Measurements from ENCODE around the gene THADA.

The THADA gene

DNA sequence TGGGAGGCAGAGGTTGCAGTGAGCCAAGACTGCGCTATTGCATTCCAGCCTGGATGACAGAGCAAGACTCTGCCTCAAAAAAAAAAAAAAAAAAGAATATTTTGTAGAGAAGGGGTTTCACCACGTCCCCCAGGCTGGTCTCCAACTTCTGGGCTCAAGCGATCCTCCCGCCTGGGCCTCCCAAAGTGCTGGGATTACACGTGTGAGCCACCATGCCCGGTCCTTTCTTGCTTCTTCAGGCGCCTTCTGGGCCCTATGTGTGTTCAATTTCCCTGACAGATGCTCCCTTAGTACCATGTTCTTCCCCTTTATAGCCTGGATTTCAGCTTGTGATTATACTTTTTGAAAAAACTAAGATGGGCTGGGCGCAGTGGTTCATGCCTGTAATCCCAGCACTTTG is 379.2 kb downstream of the THADA start:
- no peak for DNase-seq

DNA sequence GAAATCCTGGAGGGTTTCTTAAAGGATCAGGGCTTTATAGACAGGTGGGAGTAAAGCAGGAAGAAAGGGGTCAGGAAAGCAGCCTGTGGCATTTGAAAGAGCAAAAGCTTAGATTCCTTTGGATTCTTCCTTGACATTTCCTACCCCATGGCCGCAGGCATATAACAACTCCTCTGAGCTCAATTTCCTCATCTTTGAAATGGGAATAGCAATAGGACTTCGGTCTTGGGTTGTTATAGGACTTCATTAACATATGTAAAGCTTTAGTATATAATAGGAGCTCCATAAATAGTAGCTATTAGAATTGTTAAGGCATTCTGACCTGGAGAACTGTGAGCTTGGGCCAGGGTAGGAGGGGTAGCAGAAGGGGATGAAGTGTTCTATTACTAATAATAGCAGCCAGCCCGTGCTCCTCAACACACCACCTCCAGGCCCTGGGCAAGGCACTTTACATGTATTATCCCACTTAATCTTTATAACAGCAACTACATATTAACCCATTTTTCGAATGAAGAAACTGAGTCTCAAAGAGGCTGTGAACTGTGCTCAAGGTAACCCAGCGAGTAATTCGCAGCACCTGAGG is 380.1 kb downstream of the THADA start:
- DNase-seq: no peak

DNA sequence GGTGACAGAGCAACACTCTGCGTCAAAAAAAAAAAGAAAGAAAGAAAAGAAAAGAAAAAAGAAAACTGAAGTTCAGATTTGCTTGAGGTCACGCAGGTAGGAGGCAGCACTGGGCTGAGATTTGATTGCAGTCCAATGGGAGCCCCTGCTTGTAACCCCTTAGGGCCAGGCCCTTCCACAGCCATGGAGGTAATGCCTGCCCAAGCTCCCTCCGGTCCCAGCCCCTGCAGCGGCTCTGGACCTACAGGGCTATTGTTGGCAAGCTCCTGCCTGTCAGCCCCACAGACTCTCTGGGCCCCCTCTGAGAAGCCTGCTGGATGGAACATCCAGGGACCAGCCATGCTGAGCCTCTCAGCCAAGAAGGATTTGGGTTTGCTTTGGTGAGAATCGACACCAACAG is 381.6 kb downstream of the THADA start:
- no peak for DNase-seq

DNA sequence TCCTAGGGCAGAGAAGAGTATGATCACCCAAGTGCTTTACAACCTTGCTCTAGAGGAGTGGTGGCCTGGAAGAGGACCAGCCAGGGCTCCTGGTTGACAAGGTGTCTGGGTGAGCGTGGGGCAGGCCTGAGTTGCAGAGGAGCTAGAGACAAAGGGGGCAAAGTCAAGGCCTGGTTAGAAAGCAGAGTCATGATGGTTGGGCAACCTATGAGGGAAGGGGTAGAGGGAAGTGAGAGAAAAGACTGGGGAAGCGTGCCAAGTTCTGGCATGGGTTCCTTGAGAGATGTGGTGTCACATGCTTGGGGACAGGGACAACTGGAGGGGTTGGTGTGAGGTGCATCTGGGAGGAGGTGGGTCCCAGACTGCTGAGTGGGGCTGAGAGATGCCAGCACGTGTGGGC is 382.9 kb downstream of the THADA start:
- DNase-seq: no peak

DNA sequence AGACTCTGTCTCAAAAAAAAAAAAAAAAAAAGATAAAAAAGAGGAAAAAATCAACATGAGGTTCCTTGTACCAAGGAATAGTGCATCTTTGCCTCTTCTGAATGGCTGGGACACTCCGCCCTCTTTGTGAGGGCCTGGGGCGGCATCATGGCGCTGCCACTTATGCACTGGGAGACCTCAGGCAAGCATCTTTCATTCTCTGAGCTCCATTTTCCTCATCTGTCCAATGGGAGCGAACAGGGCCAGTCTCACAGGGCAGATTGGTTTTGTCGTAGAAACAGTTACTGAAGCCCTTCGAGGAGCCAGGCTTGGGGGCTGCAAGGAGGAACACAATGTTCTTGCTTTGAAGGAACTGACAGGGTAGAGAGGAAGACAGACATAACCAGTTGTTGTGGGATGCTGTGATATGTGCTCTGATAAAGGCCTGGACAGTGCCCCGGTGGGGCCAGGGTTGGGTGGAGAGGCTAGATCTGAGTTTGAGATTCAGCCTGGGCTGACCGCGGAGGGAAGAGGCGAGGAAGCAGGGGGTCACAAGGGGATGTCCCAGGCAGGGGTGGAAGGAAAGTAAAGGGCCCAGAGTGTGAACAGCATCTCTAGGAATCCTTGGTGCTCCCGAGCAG is 383.5 kb downstream of the THADA start:
- no peak for DNase-seq

DNA sequence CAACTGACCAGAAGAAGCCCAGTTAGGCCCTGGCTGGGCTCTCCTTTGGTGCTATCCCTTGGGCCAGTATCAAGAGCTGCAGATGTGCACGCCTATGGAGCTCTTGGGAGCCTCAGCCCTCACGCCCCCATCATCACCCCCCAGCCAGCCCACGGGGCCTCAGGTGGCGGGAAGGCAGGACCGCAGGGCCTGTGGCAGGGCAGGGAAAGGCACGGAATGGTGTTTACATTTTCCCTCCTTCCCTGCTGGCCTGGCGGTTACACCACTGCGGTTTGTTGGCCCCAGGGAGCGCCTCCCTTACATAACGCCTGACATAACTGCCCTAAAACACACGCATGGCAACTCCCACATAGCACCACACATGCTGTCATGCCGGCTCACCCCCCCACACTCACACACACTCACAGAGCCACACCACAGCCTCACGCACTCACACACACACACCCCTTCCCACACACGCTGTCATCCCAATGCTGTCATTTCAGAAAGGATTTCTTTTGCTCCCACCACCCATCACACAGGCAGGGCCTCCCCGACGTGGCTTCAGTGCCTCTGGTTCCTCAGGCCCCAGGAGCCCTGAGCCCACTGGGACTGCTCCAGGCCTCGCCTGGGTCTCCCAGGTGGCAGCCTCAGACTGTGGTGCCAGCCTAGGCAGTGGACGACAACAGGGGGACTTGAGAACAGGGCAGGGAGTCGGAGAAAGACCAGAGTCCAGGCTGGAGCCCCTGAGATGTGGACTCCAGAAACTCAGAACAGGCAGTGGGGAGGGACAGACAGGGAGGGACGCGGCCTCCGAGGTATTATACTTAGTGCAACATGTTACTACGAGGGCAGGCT is 385.2 kb downstream of the THADA start:
- no peak for DNase-seq

DNA sequence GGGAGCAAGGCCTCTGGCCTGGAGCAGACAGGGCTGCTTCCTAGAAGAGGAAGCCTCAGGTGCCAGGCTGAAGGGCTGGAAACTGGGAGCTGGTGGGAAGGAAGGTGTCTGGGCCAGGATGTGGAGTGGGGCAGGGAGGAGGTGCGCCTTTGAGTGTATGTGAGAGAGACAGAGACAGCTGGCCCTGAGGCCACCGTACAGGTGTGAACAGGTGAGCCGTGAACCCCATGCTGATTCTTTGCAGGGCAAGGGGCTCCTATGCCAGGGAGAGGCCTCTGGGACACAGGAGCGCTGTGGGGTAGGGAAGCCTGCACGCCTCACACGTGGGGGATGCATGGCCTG is 385.7 kb downstream of the THADA start:
- no peak for DNase-seq

DNA sequence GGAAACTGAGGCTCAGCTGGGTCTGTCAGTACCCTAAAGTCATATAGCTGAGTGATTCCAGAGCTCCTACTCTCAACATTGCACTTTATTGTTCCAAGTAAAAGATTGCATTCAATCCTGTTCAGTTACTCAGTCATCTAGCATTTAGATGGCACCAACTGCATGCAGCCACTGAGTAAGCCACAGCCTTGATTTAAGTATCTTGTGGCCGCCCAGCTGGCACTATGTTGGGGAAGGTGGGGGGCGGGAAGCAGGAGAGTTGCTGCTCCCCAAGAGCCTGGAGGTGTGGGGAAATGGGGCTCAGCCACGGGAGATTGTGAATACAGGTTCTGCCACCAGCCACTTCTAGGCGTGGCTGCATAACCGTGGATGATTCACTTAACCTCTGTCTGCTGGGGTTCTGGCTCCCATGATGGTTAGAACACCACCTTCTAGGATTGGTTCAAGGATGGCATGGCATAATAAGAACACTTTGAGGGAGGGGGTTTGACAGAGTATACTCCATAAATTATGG is 386.6 kb downstream of the THADA start:
- DNase-seq: no peak

DNA sequence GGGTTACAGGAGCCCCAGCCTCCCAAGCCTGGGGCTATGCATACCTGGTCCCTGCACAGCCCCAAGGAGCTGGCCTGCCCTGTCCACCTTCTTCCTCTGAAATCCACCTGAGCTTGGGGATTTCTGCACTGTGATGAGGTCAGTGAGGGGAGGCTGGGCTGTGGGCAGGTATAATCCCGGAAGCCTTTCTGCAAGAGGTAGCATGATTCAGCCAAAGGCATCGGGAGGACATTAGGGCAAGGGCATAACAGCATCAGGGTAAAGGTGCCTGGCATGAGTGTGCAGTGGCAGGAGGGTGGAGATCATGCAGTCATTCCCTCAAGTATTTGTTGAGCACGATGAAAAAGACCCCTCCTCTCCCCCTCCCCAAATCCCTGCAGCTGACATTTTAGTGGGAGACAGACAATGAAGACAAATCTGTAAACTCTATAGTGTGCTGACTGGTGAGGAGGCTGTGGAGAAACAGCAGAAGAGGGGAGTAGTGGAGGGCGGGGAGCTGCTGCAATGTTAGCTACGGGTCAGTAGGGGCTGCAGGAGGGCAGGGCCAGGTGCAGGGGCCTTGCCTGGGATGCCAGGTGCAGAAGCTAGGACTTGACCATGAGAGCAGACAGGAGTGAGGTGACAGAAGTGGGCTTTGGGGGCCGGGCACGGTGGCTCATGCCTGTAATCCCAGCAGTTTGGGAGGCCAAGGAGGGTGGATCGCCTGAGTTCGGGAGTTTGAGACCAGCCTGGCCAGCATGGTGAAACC is 388.1 kb downstream of the THADA start:
- DNase-seq: no peak

DNA sequence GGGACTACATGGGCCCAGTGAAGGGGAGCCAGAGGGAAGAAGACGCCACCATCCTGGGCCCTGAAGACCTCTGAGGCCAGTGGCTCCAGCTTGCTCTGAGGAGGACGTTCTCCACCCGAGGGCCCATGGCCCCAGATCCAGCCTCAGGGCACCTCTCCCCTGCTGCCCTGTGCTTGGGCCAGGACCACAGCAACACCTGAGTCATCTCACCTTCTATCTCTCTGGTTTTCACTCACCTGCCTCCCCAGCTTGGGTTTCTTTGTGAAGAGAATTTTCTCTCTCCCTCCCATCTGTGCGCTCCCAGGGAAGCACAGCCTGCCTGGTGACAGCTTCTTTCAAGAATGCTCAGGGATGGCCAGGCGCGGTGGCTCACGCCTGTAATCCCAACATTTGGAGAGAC is 389.2 kb downstream of the THADA start:
- DNase-seq: no peak

DNA sequence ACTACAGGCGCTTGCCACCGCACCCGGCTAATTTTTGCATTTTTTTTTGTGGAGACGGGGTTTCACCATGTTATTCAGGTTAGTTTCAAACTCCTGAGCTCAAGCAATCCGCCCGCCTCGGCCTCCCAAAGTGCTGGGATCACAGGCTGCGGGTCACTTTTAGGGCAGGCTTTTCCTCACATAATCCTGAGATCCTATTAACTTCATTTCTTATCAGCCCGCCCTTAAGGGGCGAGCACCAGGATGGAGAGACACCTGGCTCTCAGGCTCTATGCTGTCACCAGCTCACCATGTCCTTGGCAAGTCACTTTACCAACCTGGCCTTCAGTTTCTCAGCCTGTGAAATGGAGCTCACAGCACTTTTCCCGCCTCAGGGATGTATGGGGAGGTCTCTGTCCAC is 392.5 kb downstream of the THADA start:
- DNase-seq: no peak

DNA sequence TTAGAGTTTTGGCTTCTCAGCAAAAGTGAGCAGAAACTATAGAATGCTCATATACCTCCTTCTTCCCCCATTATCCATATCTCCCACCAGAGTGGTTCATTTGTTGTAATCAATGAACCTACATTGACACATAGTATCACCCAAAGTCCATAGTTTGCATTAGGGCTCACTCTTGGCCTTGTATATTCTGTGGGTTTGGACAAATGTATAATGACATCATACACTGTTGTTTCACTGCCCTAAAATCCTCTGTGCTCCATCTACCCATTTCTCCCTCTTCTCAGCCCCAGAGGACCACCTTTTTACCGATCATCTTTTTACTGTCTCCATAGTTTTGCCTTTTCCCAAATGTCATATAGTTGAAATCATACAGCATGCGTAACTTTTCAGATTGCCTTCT is 393.5 kb downstream of the THADA start:
- no peak for DNase-seq

DNA sequence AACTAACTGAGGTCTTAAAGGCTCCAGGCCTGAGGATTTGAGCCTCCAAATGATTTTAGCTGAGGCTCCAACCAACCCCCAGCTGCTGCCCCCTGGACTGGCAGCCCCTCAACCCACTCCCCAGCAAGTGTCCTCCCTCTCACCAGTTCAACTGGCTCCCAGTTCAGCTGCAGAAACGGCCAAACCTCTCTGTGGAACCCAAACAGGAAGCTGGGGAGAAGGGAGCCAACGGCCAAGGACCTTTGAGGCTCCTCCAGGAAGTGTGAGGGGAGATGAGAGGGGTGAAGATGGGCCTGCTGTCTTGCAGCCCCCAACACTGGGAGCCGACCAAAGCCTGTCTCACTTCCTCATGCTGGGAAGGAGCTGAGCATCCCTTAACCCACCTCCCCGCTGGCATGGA is 394.3 kb downstream of the THADA start:
- no peak for DNase-seq

DNA sequence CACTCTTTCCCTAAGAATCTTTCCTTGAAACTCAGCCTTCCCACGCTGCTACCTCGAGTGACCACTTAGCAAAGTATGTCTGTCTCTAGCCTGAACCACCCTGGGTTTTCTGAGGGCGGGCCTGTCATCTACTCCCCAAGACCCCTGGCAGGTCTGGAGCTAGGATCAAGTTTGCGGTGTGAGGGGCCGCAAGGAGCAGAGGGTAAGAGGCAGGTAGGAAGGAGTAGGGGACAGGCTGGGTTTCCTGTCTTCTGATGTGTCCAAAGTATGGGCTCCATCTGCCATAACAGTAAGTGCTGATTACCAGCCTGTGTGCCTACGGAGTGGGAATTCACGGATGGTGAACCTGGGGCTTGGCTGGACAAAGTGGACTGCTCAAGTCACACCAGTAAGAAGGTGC is 394.8 kb downstream of the THADA start:
- no peak for DNase-seq

DNA sequence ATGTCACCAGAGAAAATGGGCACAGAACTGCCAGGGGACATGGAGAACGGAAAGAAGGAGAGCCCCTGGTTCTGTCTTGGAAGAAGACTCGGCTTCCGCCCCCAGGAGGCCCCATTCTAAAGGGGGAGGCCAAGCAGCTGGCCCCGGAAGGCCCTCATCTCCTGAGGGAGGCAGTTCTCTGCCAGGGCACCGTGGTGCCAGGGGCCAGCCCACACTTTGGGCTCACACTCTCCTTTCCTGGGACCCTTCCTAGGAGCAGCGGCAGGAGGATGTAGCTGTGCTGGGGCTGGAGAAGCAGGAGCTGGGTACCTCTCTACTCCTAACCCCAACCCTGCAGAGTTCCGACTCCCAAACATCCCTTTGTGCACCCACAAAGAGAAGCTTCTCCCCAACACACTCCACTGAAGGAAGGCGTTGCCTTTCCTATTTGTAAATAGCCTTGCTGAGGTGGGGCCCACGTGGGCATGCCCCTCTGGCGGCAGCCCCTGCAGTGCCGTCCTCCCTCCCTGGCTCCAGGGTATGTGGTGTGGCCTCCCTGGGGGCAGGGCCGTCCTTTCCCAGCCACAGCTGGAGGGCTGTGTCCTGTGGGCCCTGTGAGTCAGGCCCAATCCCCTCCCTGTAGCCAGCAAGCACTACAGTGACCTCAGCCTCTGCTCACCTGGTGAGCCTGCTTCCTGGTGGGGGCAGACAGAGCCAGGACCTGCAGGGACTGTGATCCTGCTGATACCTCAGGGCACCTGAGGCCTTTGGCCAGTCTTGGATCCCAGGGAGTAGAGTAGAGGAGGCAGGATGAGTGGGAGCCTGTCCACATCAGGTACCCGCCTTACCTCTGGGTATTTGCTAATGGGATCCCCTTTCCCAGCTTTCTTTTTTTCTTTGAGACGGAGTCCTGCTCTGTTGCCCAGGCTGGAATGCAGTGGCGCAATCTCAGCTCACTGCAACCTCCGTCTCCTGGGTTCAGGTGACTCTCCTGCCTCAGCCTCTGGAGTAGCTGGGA is 396.0 kb downstream of the THADA start:
- no peak for DNase-seq

DNA sequence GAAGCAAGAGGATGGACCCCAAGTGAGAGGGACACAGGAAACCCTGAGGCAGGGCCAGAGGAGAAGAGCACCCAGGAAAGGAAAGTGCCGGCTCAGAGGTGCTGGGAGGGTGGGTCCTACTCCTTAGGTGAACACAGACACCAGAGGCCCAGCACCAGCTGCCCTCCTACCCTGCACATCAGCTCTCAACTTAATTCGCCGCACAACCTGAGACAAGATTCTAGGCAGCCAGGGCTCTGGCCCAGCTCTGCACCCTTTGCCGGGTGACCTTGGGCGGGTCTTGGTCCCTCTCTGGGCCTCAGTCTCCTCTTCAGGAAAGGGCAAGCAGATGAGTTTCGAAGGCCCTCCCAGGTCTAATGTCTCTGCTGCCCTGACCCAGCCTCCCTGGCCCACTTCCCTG is 397.6 kb downstream of the THADA start:
- DNase-seq: no peak

DNA sequence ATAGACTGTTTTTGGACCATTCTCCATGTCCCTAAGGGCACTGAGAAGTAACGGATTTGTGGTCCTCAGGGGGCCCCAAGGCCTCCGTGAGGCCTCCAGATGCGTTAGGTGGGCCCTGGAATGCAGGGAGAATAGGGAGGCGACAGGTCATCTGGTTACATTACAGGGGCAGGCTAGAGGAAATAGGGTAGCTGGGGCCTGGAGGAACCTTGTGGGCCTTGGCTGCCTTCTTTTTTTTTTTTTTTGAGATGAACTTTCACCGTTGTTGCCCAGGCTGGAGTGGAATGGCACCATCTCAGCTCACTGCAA is 398.3 kb downstream of the THADA start:
- DNase-seq: no peak

DNA sequence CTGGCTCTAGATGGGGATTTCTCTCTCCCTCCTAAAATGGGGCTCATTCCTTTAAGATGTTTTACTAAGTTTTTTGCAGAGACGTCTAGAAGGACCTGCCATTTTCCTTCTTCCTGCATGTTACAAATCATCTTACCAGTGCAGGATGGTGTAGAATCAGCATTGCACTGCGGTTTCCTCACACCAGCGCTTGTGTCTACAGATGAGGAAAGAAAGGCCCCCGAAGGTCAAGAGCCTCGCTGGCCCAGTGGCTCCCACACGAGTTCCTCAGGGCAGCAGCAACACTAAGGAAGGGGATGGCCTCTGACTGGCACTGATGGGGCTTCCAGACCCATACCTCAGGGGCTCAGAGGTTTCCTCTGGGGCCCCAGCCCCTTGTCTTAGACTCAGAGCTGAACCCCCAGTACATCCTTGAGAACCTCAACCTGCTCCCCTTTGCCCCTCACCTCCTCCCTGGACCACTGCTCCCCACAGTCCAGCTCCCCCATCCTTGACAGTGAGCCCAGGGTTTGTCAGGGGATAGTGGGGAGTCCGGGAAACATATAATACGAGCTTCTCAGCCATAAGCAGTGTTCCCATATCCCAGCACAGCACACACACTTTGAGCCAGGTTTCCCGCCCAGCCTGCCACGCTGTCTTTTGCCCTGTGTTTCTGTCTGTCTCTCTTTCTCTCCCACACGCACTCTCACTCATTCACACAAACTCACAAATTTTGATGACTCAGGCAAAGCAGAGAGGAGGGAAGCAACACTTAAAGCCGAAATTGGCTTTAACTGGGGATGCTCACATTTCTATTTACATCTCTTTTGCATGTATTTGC is 398.9 kb downstream of the THADA start:
- no peak for DNase-seq

DNA sequence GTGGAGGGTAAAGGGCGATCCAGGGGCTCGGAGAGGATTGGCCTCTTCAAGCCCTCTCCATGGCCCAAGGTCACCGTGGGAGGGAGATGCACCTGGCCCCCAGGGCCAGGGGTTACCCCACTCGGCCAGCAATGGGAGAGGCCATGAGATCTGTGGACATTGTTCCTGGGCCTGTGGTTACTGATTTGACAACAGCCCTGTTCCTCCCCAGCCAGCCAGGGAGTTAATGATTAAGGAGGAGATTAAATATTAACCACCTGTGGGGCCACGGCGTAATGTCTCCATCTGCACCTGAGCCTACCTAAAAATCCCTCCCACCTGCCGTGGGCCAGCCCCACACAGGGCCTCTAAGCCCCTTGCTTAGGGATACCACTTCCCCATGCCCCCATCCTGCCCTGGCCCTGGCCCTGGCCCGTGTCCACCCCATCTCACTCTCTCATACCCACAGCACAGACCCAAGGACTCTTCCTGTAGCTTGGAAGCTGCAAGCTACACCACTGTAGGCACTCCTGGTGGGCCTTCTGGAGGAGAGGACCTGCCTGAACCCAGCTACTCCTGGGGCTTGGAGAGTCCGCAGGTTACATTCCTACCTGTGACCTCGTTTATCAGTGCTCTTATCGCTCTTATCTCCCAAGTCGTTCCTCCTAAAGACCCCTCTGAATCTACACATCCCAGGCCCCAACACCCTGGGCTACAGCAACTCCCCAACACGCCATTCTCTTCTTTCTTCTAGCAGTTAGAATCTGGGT is 401.5 kb downstream of the THADA start:
- DNase-seq: no peak

DNA sequence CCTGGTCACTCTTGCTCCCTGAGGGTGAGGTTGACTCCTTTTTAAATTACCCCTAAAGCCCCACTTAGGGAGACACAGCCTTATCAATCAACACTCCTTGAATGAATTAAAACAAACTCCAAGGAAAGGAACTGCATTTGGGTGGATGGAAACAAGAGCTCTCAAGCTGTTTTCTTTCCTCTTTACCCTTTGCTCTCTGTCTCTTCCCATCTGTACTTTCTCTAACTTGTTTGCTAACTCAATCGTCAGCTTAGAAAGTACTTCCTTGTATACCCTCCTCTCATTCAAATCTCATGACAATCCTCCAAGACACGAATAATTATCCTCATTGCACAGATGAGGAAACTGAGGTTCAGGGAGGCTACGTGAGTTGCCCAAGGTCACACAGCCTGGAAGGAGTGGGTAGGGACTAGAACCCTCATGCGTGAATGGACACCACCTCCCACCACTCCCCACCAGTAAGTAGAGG is 402.2 kb downstream of the THADA start:
- DNase-seq: no peak

Data from DMS79 (cell line).